Panc1 (cell line): ENCODE data around the gene SOS2. TPM values are rescaled to one million over a fixed set of nuclear protein-coding genes. Genes with fewer than 3 reads are reported as not detected.

Source experiments
- ATAC-seq: fragments of 200-7000 bp; cut with Tn5 transposase; 2 replicates; pipeline ENCODE4 v1.9.1; 2020; ENCODE audit warnings: mild to moderate bottlenecking, moderate library complexity
- BruUV-seq: library from RNA; stranded (reverse); fragments of 400-500 nt; replicated peaks from 2 replicates; lab custom pipeline; 2021; lab: Mats Ljungman, UMichigan
- CTCF ChIA-PET: fragments of 300-600 bp; sonication (Branson Sonifier 250); formaldehyde crosslinking; loops from one replicate; lab custom pipeline; 2022; ENCODE audit warnings: antibody characterized with exemption; lab: Charles Lee
- POLR2A ChIA-PET: fragments of 300-600 bp; sonication (Branson Sonifier 250); formaldehyde crosslinking; loops from one replicate; lab custom pipeline; 2022; ENCODE audit warnings: antibody characterized with exemption; lab: Charles Lee
- DNase-seq: peaks from one replicate; pipeline ENCODE4 v3.0.0-alpha.2; 2010; ENCODE audit warnings: low read depth, low spot score
- H3K27ac ChIP-seq: 2 replicates; pipeline ENCODE4 v1.5.1; 2011; ENCODE audit warnings: mild to moderate bottlenecking, low read length, inconsistent platforms
- H3K27me3 ChIP-seq: fragments of 200-500 bp; sonication (Bioruptor generic); 2 replicates; pipeline ENCODE4 v1.6.0; 2014; ENCODE audit warnings: low read length, inconsistent platforms; ENCODE audit not compliant: control insufficient read depth, insufficient read depth
- H3K36me3 ChIP-seq: fragments of 200-500 bp; sonication (Bioruptor generic); 2 replicates; pipeline ENCODE4 v1.5.1; 2014; ENCODE audit warnings: inconsistent platforms, mild to moderate bottlenecking, low read length, moderate library complexity; ENCODE audit not compliant: control insufficient read depth, insufficient read depth
- H3K4me1 ChIP-seq: 2 replicates; pipeline ENCODE4 v1.5.1; 2011; ENCODE audit warnings: inconsistent platforms, mild to moderate bottlenecking, low read length, moderate library complexity; ENCODE audit not compliant: control insufficient read depth, insufficient read depth
- H3K4me3 ChIP-seq, 2 experiments: 2 replicates each; pipeline ENCODE4 v1.5.1; 2011 to 2012; ENCODE audit warnings: low read depth in 2 of 2, low read length in 2 of 2, mild to moderate bottlenecking in 2 of 2, inconsistent platforms in 1 of 2, moderate library complexity in 1 of 2
- H3K9me3 ChIP-seq: fragments of 200-500 bp; sonication (Bioruptor generic); 2 replicates; pipeline ENCODE4 v1.5.1; 2014; ENCODE audit warnings: low read depth, mild to moderate bottlenecking, inconsistent platforms, low read length, moderate library complexity; ENCODE audit not compliant: control insufficient read depth, insufficient read depth
- CTCF ChIP-seq: fragments of 450-650 bp; IDR thresholded peaks from 2 replicates; pipeline ENCODE4 v1.5.1; 2017; ENCODE audit warnings: mild to moderate bottlenecking
- POLR2AphosphoS5 ChIP-seq: IDR thresholded peaks from 2 replicates; pipeline ENCODE4 v1.6.1; 2012; ENCODE audit warnings: mild to moderate bottlenecking, low read depth, low read length, moderate library complexity
- SIN3A ChIP-seq: IDR thresholded peaks from 2 replicates; pipeline ENCODE4 v1.6.1; 2012; ENCODE audit warnings: low read depth, mild to moderate bottlenecking, low read length, moderate library complexity, borderline replicate concordance; ENCODE audit not compliant: insufficient read depth
- TCF7L2 ChIP-seq: IDR thresholded peaks from 2 replicates; pipeline ENCODE4 v1.6.1; 2011; ENCODE audit warnings: mild to moderate bottlenecking, low read depth, low read length, inconsistent platforms
- in situ Hi-C: cut with HindIII; loops from 2 replicates; pipeline ENCODE4 v1.10.0; 2016; ENCODE audit warnings: low sequenced_read_pairs, low pct_unique_long_range_greater_than_20kb
- intact Hi-C: fragments of 100-400 bp; cut with micrococcal nuclease; formaldehyde crosslinking; loops from one replicate; pipeline ENCODE4 v1.10.0; 2022; ENCODE audit not compliant: unreplicated experiment
- total RNA-seq: library from RNA; stranded (reverse); gene quantifications from one replicate; pipeline ENCODE4 v1.2.1, GENCODE V29; 2021; ENCODE audit not compliant: unreplicated experiment
- TF ChIP-seq, protein P1 (sequence below), 2 experiments: IDR thresholded peaks; 2 replicates each; pipeline ENCODE4 v1.6.1; 2011 to 2012; ENCODE audit warnings: low read depth in 2 of 2, control low read depth in 1 of 2, low read length in 1 of 2, mild to moderate bottlenecking in 1 of 2, moderate library complexity in 1 of 2; ENCODE audit not compliant: insufficient read depth in 1 of 2

The SOS2 gene
- total RNA-seq, 1 experiment from 2014 or later = 21.2 TPM

DNA sequence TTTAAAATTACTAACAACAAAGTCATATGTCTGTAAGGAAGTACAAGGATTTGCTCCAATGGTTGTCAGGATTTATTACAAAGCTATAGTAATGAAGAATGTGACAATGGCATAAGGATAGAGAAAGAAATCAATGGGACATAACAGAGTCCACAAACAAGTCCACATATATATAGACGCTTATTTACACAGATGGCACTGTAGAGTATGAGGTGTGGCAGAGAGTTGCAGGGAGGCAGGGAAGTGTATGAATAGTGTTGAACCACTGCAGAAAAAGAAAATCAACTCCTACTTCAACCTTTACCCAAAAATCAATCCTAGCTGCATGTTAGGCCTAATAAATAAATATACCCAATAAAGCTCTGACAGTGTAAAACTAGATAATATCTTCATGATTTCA lies 21.3 kb downstream of the SOS2 start:
- ATAC-seq (no peak), DNase-seq (no peak)
- Histone ChIP-seq H3K36me3 (no peaks in the 10 kb centered on the region), H3K27me3 (no peaks in the 10 kb centered on the region), H3K4me3 (no peak overlapping the region), H3K9me3 (no peaks in the 10 kb centered on the region), H3K4me1 (no peaks in the 10 kb centered on the region; the same call in 1 of the 2 replicates), H3K27ac (no peak overlapping the region)
- BruUV-seq = no TSS peak
- TF ChIP-seq CTCF = no peak
- TF ChIP-seq, protein P1, sequence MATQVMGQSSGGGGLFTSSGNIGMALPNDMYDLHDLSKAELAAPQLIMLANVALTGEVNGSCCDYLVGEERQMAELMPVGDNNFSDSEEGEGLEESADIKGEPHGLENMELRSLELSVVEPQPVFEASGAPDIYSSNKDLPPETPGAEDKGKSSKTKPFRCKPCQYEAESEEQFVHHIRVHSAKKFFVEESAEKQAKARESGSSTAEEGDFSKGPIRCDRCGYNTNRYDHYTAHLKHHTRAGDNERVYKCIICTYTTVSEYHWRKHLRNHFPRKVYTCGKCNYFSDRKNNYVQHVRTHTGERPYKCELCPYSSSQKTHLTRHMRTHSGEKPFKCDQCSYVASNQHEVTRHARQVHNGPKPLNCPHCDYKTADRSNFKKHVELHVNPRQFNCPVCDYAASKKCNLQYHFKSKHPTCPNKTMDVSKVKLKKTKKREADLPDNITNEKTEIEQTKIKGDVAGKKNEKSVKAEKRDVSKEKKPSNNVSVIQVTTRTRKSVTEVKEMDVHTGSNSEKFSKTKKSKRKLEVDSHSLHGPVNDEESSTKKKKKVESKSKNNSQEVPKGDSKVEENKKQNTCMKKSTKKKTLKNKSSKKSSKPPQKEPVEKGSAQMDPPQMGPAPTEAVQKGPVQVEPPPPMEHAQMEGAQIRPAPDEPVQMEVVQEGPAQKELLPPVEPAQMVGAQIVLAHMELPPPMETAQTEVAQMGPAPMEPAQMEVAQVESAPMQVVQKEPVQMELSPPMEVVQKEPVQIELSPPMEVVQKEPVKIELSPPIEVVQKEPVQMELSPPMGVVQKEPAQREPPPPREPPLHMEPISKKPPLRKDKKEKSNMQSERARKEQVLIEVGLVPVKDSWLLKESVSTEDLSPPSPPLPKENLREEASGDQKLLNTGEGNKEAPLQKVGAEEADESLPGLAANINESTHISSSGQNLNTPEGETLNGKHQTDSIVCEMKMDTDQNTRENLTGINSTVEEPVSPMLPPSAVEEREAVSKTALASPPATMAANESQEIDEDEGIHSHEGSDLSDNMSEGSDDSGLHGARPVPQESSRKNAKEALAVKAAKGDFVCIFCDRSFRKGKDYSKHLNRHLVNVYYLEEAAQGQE (IDR thresholded peaks at IDR 0.05; ENCODE audit: insufficient read depth in 1 of 2, low read depth in 2 of 2, low read length in 1 of 2) = no peak
- no peak for TF ChIP-seq POLR2AphosphoS5
- TF ChIP-seq SIN3A = no peak
- no peak for TF ChIP-seq TCF7L2
- in situ Hi-C loops (no loop called here), intact Hi-C loops (no loop called here)
- CTCF ChIA-PET = no interaction called here
- POLR2A ChIA-PET = no interaction called here

DNA sequence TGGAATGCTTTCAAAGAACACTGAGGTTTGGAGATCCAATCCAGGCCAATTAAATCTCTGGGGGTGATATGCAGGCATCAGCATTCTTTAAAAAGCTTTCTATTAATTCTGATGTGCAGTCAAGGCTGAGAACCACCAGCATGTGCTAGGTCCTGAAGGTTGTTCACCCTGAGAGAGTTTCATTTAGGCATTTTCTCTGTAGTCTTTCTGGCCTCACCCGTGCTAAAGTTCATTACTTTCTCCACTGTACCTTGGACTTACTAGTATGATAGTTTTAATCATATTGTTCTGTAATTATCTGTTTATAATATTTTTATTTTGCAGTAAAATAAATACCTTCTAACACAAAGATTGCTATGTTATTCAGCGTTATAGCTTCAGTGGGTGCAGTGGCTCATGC lies 32.9 kb downstream of the SOS2 start:
- intact Hi-C loops = no loop called here
- H3K27me3 ChIP-seq = no peaks in the 10 kb centered on the region
- H3K9me3 ChIP-seq = no peaks in the 10 kb centered on the region
- H3K36me3 ChIP-seq = peaks cover 8% of the 10 kb centered on the region; the same call in 1 of the 2 replicates
- no peak for ATAC-seq
- no peaks in the 10 kb centered on the region for H3K4me1 ChIP-seq
- no peak overlapping the region for H3K27ac ChIP-seq
- CTCF ChIA-PET = no interaction called here
- TSS peak; percentile 22 for BruUV-seq
- in situ Hi-C loops = no loop called here
- TF ChIP-seq SIN3A = no peak
- TF ChIP-seq TCF7L2 = no peak
- no peak for TF ChIP-seq CTCF
- TF ChIP-seq POLR2AphosphoS5 = no peak
- TF ChIP-seq, protein P1 (IDR thresholded peaks at IDR 0.05; ENCODE audit: insufficient read depth in 1 of 2, low read depth in 2 of 2, low read length in 1 of 2) = no peak
- no peak for DNase-seq
- POLR2A ChIA-PET = no interaction called here
- H3K4me3 ChIP-seq = no peak overlapping the region
